ENCODE measurements around the gene A4GALT.

A4GALT gene

GRCh38 chr22:42656578-42656977, 64.1 kb downstream of the A4GALT start:
- TF ChIP-seq Cebpa-rat (IDR thresholded peaks at IDR 0.05), result no peak
- H3K4me1 ChIP-seq, result peaks cover 26 to 71% (median 62%) of the 10 kb centered on the region in 10 experiments
- no peaks in the 10 kb centered on the region for H3K36me3 ChIP-seq
- H3K4me2 ChIP-seq, result peak overlapping the region in 9 of 11 experiments; percentile 9 to 92 (median 74); a peak in 14 of 22 replicates
- H3K4me3 ChIP-seq, result no peak overlapping the region
- no peaks in the 10 kb centered on the region for H4K20me1 ChIP-seq
- H3K9me3 ChIP-seq (replicated peaks in 1 of 11), result no peaks in the 10 kb centered on the region
- H3K9ac ChIP-seq, result no peak overlapping the region
- H3K27ac ChIP-seq, result peak overlapping the region in 8 of 11 experiments; percentile 9 to 75 (median 43); a peak in 9 of 22 replicates
- no peaks in the 10 kb centered on the region for H3K27me3 ChIP-seq

DNA sequence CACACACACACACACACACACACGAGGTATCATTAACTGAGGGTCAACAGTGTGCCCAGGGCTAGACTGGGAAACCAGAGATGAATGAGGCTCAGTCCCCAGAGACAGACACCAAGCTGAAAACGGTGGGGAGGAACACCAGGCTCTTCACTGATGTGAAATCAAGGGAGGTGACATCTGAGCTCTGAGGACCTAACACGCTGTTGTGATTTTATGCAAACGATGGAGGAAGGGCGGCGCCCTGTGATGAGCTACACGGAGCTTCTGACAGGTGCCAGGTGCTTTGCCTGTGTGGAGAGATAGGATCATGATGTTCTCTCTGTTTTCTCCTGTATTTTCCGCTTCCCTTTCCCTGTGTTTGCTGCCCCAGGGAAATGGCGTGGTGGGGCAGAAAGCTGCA, 65.0 kb downstream of the A4GALT start:
- TF ChIP-seq Cebpa-rat (IDR thresholded peaks at IDR 0.05), result no peak
- H3K4me2 ChIP-seq, result peak overlapping the region; percentile 12 to 92 (median 66); a peak in 21 of 22 replicates
- no peaks in the 10 kb centered on the region for H3K27me3 ChIP-seq
- peak overlapping the region in 7 of 11 experiments; percentile 10 to 29 (median 25); a peak in 8 of 22 replicates for H3K9ac ChIP-seq
- no peak overlapping the region for H3K4me3 ChIP-seq
- no peaks in the 10 kb centered on the region for H3K9me3 ChIP-seq (replicated peaks in 1 of 11)
- H4K20me1 ChIP-seq, result no peaks in the 10 kb centered on the region
- H3K27ac ChIP-seq, result peak overlapping the region in 8 of 11 experiments; percentile 31 to 75 (median 48); a peak in 14 of 22 replicates
- H3K36me3 ChIP-seq, result no peaks in the 10 kb centered on the region
- H3K4me1 ChIP-seq, result peaks cover 26 to 71% (median 59%) of the 10 kb centered on the region in 10 experiments

GRCh38 chr22:42654436-42655073, 66.1 kb downstream of the A4GALT start:
- Histone ChIP-seq H4K20me1 (no peaks in the 10 kb centered on the region), H3K4me2 (peak overlapping the region in 4 of 11 experiments; percentile 33 to 66 (median 53); a peak in 5 of 22 replicates), H3K27me3 (no peaks in the 10 kb centered on the region), H3K27ac (0 out of 22 replicates have a peak overlapping the region, but pooled peaks of 1 of the 11 experiments have one; percentile 2), H3K4me1 (peaks cover 26 to 65% (median 52%) of the 10 kb centered on the region in 10 experiments), H3K4me3 (no peak overlapping the region), H3K36me3 (no peaks in the 10 kb centered on the region), H3K9me3 (replicated peaks in 1 of 11) (no peaks in the 10 kb centered on the region), H3K9ac (peak overlapping the region in 2 of 11 experiments; percentile 41 to 44; a peak in 2 of 22 replicates)
- TF ChIP-seq Cebpa-rat (IDR thresholded peaks at IDR 0.05), result no peak

- Histone ChIP-seq H3K4me1 (peaks cover 26 to 61% (median 48%) of the 10 kb centered on the region in 10 experiments), H4K20me1 (no peaks in the 10 kb centered on the region), H3K36me3 (no peaks in the 10 kb centered on the region), H3K4me3 (no peak overlapping the region), H3K9me3 (replicated peaks in 1 of 11) (no peaks in the 10 kb centered on the region), H3K4me2 (peak overlapping the region in 4 of 11 experiments; percentile 7 to 40 (median 28); a peak in 5 of 22 replicates), H3K9ac (no peak overlapping the region), H3K27ac (no peak overlapping the region), H3K27me3 (no peaks in the 10 kb centered on the region)
- TF ChIP-seq Cebpa-rat (IDR thresholded peaks at IDR 0.05), result no peak
These were observed 66.7 kb downstream of the A4GALT start for GRCh38 chr22:42653999-42654398.

DNA sequence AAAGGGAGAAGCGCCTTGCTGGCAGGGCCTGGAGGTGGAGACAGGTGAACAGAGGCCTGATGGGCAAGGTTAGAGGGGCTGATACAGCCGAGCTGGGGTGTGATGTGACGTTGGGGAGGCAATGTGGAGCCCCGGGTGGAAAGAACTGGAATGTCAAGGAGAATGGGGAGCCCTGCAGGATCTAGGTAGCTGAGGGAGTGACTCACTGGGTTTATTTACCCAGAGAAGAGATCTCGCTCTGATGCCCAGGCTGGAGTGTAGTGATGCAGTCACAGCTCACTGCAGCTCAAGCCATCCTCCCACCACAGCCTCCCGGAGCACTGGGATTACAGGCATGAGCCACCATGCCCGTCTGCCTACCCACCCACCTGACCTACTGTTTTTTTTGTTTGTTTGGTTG, 69.5 kb downstream of the A4GALT start:
- peaks cover 37 to 56% (median 47%) of the 10 kb centered on the region in 10 experiments for H3K4me1 ChIP-seq
- H3K9me3 ChIP-seq (replicated peaks in 1 of 11), result no peaks in the 10 kb centered on the region
- no peak for TF ChIP-seq Cebpa-rat (IDR thresholded peaks at IDR 0.05)
- 0 out of 22 replicates have a peak overlapping the region, but pooled peaks of 1 of the 11 experiments have one; percentile 17 for H3K9ac ChIP-seq
- H3K27ac ChIP-seq, result no peak overlapping the region
- H4K20me1 ChIP-seq, result peaks cover 22 to 28% (median 27%) of the 10 kb centered on the region in 11 experiments; a peak in 21 of 22 replicates
- no peaks in the 10 kb centered on the region for H3K27me3 ChIP-seq
- H3K36me3 ChIP-seq, result no peaks in the 10 kb centered on the region
- no peak overlapping the region for H3K4me2 ChIP-seq
- H3K4me3 ChIP-seq, result no peak overlapping the region

DNA sequence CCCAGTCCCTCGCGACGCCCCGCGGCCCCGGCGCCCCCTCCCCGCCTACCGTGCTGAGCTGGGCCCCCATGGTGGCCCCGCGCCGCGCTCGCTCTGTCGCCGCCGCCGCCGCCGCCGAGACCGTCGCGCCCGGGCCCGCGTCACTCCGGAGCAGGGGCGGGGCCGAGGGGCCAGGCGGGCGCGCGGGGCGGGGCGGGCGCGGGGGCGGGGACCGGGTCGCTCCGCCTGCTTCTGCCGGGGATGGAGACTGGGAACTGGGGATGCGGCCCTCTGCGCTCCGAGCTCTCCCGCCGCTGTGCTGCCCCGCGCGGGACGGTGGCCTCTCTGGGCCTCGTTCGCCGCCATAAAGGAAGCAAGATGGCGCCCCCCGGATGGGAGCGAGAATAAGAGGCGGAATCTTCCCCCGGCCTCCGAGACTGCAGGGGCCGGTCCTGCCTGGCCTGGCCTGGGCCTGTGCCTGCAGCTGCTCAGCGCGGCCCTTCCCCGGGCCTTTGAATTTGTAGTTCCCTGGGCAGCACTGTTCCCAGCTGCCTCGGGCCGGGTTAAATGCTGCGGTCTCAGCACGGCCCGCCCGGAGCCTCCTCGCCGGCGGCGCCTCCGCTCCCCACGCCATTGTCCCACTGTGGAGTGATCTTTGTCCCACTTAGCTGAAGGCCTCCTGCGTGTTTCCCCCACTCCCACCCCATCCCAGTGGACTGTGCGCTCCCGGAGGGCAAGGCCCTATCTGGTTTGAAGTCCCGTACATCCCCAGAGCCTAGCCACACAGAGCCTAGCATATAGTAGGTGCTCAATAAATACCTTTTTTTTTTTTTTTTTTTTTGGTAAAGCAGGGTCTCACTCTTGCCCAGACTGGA, 71.2 kb downstream of the A4GALT start, which contains the start of gene CYB5R3:
Gene CYB5R3 (minus strand): TSS at position 147 of the 854 bp plus-strand sequence. CDS start 77 bp downstream, at position 70.
- Histone ChIP-seq H3K27ac (peak within 1 kb of the TSS; percentile 68 to 94 (median 89)), H3K9me3 (replicated peaks in 1 of 11) (no peaks in the 10 kb centered on the region)
- TF ChIP-seq Cebpa-rat (IDR thresholded peaks at IDR 0.05), result no peak

GRCh38 chr22:42648368-42649245, 72.1 kb downstream of the A4GALT start:
- Histone ChIP-seq H3K4me2 (peak overlapping the region; percentile 86 to 99 (median 96)), H3K9me3 (replicated peaks in 1 of 11) (no peaks in the 10 kb centered on the region), H3K4me3 (peak overlapping the region; percentile 88 to 97 (median 90)), H3K27me3 (no peaks in the 10 kb centered on the region), H4K20me1 (peaks cover 48 to 53% (median 52%) of the 10 kb centered on the region in 11 experiments; a peak in 21 of 22 replicates), H3K4me1 (peaks cover 50 to 61% (median 58%) of the 10 kb centered on the region in 10 experiments), H3K9ac (peak overlapping the region; percentile 86 to 93 (median 90)), H3K36me3 (no peaks in the 10 kb centered on the region), H3K27ac (peak overlapping the region; percentile 60 to 94 (median 89))
- TF ChIP-seq Cebpa-rat (IDR thresholded peaks at IDR 0.05), result no peak

More for the DNA sequence above, 71.2 kb downstream of the A4GALT start, which contains the start of gene CYB5R3:
- peak within 1 kb of the TSS; percentile 86 to 93 (median 90) for H3K9ac ChIP-seq
- peak within 1 kb of the TSS; percentile 86 to 99 (median 96) for H3K4me2 ChIP-seq
- H3K4me3 ChIP-seq, result peak within 1 kb of the TSS; percentile 88 to 97 (median 90)
- H3K4me1 ChIP-seq, result peaks cover 43 to 57% (median 49%) of the 10 kb centered on the region in 10 experiments
- peaks cover 39 to 45% (median 44%) of the 10 kb centered on the region in 11 experiments; a peak in 21 of 22 replicates for H4K20me1 ChIP-seq
- no peaks in the 10 kb centered on the region for H3K27me3 ChIP-seq
- H3K36me3 ChIP-seq, result no peaks in the 10 kb centered on the region

DNA sequence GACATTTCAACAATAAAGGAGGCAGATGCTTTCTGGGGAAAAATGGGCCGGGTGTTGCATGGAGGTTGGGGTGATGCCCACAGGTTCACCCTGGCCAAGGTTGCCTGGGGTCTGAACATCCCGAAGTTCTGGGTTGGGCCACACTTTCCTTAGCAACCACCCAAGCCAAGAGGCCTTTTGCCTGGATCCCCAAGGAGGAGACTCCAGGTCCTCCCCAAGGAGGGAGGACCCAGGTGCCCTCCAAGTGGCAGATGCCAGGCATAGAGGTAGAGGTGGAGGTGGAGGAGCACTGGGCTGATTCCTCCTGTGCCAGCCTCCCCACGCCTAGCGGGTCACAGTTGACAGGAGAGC, 72.7 kb downstream of the A4GALT start:
- Histone ChIP-seq H3K4me3 (peak overlapping the region; percentile 88 to 97 (median 90); a peak in 19 of 20 replicates), H3K4me2 (peak overlapping the region; percentile 86 to 99 (median 96)), H3K9ac (peak overlapping the region; percentile 86 to 93 (median 90); a peak in 20 of 22 replicates), H3K27me3 (no peaks in the 10 kb centered on the region), H3K4me1 (peaks cover 55 to 64% (median 63%) of the 10 kb centered on the region in 10 experiments), H3K27ac (peak overlapping the region in 3 of 11 experiments; percentile 86 to 94 (median 90); a peak in 4 of 22 replicates), H3K9me3 (replicated peaks in 1 of 11) (no peaks in the 10 kb centered on the region), H4K20me1 (peaks cover 53 to 60% (median 58%) of the 10 kb centered on the region in 11 experiments; a peak in 21 of 22 replicates), H3K36me3 (no peaks in the 10 kb centered on the region)
- TF ChIP-seq Cebpa-rat (IDR thresholded peaks at IDR 0.05), result no peak
